ENCODE data around the gene OR4Q2.

GRCh38 chr14:20002319-20002718 is 356 bp downstream of the OR4Q2 start:
- TF ChIP-seq CTCF (IDR thresholded peaks at IDR 0.05) (no peak), POLR2A (IDR thresholded peaks at IDR 0.05) (no peak)
